ENCODE results near the gene ZDHHC18.
"Not testable (repeated sequence)": the region's sequence is repeated elsewhere in the genome, so short reads cannot be mapped to it uniquely, and the experiment has no call there.

ZDHHC18 gene

DNA sequence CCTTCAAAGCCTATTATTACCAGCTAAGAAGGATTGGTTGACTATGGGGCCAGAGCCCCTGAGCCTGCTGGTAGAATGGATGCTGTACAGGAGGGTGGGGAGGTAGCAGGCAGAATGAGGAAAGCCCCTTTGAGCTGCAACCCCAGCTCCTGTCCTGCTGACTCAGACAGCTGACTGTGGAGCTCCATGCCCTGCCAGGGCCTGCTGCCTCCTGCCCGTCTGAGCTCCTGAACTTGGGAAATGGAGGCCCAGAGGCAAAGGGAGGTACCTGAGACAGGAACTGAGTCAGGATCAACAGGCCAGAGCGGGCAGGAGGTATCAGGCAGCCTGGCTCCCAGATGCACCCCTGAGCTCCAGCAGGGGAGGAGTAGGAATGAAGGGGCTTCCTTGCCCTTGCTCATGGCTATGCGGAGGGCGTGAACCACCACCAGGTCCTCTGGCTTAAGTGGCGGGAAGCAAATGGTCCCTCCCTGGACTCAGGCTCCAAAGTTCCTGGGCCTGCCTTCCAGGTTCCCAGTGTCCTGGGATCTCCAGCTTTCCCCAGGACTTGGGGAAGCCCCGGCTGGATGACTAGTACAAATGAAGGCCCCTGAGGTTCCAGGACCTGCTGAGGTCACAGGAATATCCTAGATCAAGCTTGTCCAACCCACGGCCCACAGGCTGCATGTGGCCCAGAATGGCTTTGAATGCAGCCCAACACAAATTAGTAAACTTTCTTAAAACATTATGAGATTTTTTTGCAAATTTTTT is 32.6 kb downstream of the ZDHHC18 start:
- no peak for DNase-seq

DNA sequence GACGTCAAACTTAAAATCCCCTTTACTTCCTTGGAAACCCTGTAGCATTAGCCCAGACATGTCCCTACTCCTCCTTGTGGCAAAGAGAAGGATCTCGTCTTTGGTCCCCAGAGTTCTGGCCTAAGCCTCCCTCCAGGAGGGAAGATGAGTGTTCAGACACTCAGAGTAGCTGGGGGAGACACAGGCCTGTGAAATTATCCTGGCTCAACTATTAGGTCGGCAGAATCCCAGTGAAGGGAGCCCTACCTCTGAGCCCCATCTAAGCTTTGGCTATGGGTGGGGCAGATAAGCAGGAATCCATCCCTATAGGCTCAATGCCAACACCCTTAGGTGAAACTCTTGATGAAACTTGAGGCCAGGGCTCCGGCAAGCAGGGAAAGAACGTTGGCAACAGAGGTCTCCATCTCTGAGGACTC is 34.8 kb downstream of the ZDHHC18 start:
- no peak for DNase-seq

DNA sequence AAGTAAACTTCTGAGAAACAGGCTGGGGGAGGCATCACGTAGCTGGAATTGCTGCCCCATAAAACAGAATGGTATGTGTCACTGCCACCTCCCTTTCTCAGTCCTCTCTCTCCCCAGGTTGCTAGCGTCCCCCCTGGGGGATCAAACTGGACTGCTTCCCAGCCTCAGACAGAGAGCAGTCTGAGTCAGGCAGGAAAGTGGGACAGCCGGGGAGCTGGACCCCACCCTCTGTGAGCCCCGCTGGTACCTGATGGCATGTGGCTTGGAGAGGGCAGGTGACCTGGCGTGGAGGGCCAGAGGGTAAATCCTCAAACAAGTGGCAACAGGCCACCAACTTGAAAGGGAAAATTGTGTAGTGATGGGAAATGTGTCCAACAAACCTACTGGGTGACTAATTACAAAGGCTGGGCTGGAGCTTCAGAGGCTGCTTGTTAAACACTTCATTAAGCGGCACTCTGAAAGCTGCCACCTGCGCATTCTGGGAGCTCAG is 35.4 kb downstream of the ZDHHC18 start:
- DNase-seq: no peak

DNA sequence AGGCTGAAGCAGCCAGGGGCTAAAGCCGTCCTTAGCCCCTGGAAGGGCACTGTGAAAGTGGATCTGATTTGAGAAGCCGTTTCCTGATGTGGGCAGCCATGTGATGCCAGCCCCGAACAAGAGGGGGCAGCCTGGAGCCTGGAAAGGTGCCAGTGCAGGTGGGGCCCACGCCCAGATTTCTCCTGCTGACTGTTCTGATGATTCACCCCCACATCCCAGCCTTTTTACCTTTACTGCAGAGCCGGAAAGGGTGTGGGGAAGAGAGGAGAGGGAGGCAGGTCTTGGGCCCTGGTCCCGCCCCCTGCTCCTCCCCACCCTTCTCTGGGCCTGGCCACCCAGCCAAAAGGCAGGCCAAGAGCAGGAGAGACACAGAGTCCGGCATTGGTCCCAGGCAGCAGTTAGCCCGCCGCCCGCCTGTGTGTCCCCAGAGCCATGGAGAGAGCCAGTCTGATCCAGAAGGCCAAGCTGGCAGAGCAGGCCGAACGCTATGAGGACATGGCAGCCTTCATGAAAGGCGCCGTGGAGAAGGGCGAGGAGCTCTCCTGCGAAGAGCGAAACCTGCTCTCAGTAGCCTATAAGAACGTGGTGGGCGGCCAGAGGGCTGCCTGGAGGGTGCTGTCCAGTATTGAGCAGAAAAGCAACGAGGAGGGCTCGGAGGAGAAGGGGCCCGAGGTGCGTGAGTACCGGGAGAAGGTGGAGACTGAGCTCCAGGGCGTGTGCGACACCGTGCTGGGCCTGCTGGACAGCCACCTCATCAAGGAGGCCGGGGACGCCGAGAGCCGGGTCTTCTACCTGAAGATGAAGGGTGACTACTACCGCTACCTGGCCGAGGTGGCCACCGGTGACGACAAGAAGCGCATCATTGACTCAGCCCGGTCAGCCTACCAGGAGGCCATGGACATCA is 36.5 kb downstream of the ZDHHC18 start, which contains the start of gene SFN:
Gene SFN (plus strand): TSS at position 369 of the 904 bp plus-strand sequence. CDS start 64 bp downstream, at position 433.
- peak; percentile 42 for DNase-seq

GRCh38 chr1:26863685-26864077 is 37.2 kb downstream of the ZDHHC18 start:
- no peak for DNase-seq

- peak; percentile 94 for DNase-seq
Observed at GRCh38 chr1:26864610-26865480, 38.4 kb downstream of the ZDHHC18 start.

- not testable (repeated sequence) for DNase-seq
Observed at GRCh38 chr1:26873097-26873496, 46.6 kb downstream of the ZDHHC18 start.

DNA sequence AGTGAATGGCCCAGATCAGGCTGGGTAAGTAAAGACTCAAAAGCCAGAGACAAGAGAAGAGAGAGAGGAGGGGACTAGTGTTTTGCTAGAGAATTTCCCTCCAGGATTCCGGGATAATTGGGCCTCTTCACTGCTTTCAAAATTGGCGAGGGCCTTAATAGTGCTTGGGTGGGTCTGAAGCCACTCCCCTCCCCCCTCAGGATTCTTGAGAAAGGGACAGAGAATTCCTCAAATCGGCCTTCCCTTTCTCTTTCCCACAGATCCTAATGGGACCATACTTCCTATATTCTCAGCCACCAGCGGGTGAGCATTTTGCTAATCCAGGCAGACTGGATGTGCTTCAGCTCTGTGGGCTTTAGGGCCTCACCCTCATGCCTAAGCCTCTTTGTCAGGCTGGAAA is 48.4 kb downstream of the ZDHHC18 start:
- no peak for DNase-seq

DNA sequence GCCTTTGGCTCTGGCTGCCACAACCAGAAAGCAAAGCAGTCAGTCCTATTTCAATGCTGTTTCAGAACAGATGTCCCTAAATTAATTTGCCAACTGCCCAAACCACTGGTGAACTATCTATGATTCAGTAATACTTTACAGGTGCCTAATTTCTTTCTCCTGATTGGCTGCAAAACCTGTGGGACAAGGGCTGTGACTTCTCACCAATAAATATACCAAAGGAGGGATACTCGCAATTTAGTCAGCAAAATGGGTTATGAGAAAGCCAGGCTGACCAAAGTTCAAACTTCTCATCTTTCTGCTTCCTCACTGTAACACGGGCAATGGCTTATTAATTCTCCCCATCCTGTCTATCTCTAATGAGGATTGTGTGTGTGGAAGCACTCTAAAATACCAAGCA is 50.8 kb downstream of the ZDHHC18 start:
- no peak for DNase-seq

DNA sequence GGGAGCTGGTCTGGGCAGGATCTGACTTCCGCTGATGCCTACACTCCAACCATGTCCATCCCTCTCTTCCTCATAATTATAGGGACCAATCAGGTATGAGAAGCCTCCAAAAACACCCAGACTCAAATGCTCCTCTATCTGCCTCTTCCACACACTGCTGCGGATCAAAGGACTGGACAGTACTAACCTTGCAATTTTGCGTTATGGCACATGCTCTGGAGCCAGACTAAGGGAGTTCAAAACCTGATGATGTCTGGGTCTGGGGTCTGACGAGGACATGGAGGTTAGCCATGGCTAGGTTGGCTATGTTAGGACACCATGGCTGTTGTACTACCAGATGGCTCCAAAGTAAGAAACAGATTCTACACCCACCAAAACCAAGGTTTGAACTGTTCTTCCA is 53.3 kb downstream of the ZDHHC18 start:
- no peak for DNase-seq

GRCh38 chr1:26881611-26882010 is 55.1 kb downstream of the ZDHHC18 start:
- DNase-seq: not testable (repeated sequence)

DNA sequence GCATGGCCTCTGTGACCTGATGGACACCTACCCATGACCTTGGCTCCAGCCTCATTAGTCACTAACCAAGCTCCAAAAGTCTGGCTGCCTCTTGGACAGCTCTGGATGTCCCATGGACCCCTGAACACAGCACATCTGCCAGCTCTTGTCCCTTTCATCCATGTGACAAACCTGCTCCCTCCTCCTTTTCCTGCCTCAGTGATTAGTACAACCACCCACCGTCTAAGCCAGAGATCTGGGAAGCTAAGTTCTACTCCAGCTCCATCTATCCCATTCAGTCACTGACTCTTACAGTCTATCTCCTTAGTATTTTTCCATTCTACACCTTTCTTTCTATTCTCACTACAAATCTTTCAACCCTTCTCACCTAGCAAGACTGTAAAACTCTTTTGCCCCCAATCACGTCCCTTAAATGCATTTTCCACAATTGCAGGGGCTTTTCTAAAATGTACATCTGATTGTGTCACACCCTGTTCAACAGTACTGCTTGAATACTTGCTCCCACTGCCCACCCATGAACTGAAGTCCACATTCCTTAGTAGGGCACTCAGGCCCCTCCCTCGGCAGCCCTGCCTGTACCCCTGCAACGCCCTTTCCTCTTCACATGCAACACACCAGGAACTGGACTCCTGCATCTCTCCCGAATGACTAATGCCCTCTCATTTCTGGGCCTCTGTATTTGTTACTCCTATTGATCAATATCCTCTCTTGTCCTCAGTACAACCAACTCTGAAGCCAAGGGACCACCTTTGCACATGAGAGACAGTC is 56.4 kb downstream of the ZDHHC18 start:
- DNase-seq: no peak

DNA sequence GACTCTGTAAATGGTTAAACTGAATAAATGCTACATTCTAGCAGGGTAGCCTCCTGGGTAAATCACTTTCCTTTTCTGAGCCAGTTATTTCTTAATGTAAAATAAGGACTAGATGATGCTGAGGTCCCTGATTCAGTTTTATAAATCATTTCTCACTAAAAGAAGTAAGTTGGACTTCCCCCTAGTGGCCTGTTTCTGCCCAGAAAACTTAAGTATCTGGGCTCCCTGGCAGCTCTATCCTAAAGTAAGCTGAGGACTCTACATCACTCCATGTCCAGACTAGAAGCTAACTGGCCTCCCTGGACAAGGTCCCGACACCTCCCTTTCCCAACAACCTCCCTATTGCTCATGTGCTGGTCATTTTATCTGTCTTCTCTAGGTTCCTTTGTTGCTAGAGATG is 60.6 kb downstream of the ZDHHC18 start:
- DNase-seq: no peak

DNA sequence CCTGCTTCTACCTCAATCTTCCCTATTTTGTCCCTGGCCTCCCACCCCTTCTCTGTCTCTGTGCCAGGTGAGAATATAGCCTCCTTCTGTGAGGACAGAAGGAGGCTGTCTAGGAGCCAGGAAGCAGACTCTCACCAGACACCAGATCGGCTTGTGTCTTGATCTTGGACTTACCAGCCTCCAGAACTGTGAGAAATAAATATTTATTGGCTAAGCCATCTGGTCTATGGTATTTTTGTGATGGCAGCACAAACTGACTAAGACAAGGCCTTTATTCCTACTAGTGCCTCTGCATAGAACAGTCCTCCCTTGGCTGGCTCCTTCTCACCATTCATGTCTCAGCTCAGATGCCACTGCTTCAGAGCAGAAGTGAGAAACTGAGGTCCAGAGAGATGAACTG is 61.7 kb downstream of the ZDHHC18 start:
- DNase-seq: no peak

GRCh38 chr1:26889551-26890466 is 63.3 kb downstream of the ZDHHC18 start, which contains the start of gene GPN2:
Gene GPN2 (minus strand): TSS chr1:26890283. CDS start chr1:26890096, 187 bp downstream.
- peak; percentile 79 for DNase-seq

GRCh38 chr1:26890467-26890796 is 63.9 kb downstream of the ZDHHC18 start:
- no peak for DNase-seq

- DNase-seq: no peak
Observed at GRCh38 chr1:26894263-26894662, 67.8 kb downstream of the ZDHHC18 start.

DNA sequence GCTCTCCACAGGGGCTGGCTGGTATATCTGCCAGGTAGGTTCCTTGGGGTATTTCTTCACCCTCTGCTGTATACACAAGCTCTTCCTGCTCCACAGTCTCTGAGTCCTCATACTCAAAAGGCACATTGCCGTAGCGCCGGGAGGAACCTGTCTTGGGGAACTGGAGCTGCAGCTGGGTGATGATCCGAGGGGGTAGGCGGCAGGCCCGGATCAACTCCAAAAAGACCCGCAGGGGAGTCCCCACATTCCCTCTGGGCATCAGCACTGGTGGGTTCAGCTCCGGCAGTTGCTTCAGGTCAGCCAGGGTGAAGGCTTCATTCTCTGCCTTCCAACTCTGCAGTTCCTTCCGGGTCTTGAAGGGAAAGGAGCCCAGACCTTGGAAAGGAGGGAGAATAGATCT is 70.9 kb downstream of the ZDHHC18 start:
- no peak for DNase-seq

- peak; percentile 87 for DNase-seq
Observed at GRCh38 chr1:26900001-26900814, 73.7 kb downstream of the ZDHHC18 start, which contains the start of gene GPATCH3. Gene GPATCH3 (minus strand): TSS chr1:26900467. CDS start chr1:26900442, 25 bp downstream.

Data from activated naive CD4-positive, alpha-beta T cell treated with anti-CD3 and anti-CD28 coated beads, Interleukin-2, amount 50 U/mL, for 16 hours (primary cell).